Activated naive CD4-positive, alpha-beta T cell treated with anti-CD3 and anti-CD28 coated beads, Interleukin-2, amount 50 U/mL, for 16 hours (primary cell): ENCODE data around the gene ARL15.
"Not testable (repeated sequence)": the region's sequence is repeated elsewhere in the genome, so short reads cannot be mapped to it uniquely, and the experiment has no call there.

Experiments
- DNase-seq: peaks from one replicate; pipeline ENCODE4 v3.0.0-alpha.2; 2020

Gene ARL15

DNA sequence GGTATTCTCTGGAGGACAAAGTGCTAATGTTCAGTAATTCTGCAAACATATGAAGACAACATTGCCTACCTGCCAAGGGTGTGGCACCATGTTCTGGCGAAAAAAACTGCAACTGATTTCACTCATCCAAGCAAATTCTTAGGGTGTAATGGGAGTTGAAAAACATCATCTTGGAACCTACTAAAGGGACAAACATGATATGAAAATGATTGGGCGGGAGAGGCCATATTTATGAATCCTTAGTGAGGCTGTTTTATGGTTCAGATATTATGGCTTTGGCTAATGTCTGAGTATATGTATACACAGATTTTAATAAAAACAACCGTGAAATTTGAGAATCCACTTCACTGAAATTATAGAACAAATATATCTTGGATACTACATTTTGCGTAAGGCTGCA lies 225.7 kb downstream of the ARL15 start:
- DNase-seq, result no peak

DNA sequence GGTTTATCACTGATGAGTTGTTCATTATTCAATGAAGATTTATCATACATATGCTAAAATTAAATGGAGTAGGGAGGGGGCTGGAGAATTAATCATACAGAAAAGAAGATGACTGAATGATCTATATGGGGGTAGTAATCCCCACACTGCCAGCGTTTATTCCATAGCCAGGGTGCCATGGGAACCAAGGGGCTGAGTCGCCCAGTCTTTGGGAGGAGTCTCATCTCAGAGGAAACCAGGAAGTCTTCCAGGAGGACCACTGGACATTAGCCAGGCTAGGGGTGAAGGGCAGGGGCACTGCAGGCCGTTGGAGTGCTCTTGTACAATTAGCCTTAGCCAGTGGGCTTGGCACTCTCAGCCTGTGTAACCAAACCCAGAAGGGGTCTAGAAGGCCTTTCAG lies 226.5 kb downstream of the ARL15 start:
- no peak for DNase-seq

DNA sequence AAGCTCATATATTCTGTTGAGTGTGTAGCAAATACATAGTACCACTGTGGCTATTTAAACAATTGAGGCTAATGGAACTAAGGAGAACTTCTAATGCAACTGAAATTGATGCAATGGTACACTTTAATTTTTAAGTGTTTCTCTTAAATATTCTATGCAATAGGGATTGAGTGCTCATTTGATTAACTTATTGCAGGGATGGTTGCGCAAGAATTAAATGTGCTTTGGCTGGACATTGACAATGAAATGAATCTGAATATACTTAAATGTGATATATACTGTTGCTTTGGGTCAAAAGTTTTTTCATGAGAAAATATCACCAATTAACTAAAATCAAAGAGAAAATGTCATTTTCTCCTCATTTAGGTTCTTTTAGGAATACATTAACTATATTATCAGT lies 227.1 kb downstream of the ARL15 start:
- DNase-seq, result no peak

DNA sequence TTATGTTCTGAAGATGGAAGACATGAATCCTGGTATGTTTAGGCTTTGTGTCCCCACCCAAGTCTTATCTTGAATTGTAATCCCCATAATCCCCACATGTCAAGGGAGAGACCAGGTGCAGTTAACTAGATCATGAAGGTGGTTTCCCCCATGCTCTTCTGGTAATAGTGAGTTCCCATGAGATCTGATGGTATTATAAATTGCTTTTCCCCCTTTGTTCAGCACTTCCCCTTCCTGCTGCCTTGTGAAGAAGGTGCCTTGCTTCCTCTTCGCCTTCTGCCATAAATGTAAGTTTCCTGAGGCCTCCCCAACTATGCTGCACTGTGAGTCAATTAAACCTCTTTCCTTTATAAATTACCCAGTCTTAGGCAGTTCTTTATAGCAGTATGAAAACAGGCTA lies 229.0 kb downstream of the ARL15 start:
- DNase-seq, result no peak

DNA sequence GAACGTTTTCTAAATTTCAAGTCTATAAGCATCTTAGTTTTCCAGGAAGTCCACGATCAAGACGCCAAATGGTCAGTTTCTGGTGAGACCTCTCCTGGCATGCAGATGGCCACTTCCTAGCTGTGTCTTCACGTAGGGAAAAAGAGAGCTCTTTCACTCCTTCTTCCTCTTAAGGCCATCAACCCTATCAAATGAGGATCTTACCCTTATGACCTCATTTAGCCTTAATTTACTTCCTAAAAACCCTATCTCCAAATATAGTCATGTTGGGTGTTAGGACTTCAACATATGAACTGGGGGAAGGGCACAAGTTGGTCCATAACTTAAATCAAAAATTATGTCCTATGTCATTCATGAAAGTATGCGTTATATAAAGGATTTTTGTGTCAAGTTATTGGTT lies 229.5 kb downstream of the ARL15 start:
- DNase-seq, result no peak

DNA sequence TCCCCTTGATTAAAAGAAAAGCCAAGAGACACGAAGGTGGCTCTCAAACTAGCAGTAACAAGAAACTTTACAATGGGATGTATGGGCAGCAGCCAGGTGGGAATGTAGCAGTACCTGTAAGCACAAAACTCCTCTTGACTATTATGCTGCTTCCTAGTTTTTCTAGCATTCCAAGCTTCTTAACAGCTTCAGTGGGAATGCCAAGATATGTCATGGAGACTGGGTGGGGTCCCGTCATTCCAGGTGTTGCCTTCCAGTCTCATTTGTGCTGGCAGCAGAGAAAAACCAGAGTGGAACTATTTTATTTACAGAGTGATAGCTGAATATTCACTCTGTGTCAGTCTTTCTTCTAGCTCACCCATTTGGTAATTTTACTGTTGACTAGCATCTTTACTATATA lies 236.6 kb downstream of the ARL15 start:
- no peak for DNase-seq

DNA sequence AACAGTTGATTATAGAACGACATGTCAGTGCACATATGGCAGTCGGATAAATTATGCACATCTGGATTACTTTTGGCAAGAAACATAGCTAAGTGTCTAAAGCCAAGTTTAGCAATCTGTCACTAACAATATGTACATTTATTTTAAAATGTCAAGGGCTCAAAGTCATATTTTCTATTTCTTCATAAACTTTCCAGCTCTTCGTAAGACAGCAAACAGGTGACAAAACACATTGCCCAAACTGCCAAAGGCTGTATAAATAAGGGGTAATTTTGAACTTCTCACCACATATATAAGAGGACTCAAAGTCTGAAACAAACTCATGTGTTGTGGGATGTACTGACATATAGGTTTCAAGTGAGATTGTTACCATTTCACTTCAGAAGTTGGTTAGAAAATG lies 237.2 kb downstream of the ARL15 start:
- DNase-seq, result no peak

DNA sequence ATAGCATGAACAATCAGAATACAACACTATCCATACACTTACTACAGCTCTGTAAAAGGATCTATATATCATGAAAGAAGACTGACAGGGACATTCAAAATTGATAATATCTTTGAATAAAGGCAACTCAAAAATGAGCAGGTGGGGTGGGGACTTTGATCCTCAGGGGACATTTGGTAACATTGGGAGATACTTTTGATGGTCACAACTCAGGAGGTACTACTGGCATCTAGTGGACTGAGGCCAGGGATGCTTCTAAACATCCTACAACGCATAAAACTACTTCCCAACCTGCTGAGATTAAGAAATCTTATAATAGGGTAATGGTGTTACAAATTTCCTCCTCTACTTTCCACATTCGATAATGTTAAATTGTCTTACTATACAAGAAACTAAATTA lies 243.9 kb downstream of the ARL15 start:
- no peak for DNase-seq

DNA sequence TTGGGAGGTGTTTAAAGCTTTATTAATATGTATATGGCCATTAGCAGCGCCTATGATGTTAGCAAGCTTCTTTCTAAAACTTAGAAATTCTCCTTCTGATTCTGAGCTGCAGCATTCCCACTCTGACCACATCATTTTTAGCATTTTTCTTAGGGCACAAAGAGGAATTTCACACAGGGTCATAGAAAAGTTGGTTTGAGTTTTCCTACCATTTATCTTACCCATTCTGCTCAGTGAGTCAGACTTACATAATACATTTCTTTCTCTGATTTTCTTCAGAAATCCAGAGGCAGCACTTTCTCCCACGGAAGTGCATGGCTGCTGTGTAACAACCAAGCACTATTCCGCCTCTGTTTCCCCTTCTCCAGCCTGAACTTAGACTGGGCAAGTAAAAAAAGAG lies 246.6 kb downstream of the ARL15 start:
- DNase-seq, result no peak

DNA sequence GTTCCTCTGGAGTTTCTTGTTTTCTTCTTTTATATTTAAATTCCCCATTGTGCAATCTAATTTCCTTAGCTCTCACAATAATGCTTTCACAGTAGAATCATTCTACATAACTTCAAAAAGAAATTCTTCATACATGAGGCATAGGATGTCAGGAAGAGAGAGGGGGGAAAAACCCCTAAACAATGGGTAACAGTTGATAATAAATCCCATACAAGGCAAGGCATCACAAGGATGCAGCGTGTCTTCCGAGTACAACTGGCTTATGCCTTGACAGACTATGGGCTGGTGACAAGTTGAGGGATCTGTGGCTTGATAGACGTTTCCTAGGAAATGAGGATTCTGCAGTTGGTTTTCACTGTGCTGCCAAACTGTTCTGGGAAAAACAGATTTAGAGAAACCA lies 247.4 kb downstream of the ARL15 start:
- no peak for DNase-seq

DNA sequence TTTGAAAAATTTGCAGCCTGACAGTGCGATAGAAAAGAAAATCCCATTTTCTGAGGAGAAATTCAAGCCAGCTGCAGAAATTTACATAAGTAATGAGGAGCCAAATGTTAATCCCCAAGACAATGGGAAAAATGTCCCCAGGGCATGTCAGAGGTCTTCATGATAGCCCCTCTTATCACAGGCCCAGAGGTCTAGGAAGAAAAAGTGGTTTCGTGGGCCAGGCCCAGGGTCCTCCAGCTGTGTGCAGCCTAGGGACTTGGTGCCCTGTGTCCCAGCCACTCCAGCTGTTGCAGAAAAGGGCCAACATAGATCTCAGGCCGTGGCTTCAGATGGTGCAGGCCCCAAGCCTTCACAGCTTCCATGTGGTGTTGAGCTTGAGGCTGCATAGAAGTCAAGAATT lies 249.5 kb downstream of the ARL15 start:
- DNase-seq, result not testable (repeated sequence)

DNA sequence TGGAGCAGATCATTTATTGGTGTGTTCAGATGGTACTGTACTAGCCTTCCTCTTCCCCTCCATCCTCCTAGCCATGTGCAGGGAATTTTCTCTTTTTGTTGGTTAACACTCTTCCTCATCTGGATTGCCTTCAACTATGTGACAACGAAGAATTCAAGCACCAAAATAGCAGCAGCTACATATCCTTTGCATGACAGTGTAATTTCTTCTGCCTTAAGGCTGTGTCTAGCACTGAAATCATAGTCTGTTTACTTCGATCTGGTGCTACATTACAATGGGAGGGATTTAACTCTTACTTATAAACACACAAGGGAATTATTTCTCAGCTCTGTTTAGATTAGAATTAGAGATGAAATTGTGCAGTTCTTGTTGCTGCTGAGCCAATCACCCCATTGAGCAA lies 260.4 kb downstream of the ARL15 start:
- no peak for DNase-seq

DNA sequence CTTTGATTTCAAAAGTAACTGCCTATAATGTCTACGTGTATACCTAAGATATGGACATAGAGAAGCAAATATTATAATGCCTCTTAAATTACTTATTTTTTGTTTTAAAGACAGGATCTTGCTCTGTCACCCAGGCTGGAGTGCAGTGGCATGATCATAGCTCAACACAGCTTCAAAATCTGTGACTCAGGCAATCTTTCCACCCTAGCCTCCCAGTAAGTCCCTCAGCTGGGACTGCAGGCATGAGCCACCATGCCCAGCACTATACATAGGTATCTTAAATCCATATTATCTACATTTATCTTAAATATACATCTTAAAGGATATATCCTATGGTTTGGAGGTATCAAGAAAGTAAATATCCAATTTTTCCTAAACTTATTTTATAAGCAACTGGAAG lies 261.2 kb downstream of the ARL15 start:
- no peak for DNase-seq

DNA sequence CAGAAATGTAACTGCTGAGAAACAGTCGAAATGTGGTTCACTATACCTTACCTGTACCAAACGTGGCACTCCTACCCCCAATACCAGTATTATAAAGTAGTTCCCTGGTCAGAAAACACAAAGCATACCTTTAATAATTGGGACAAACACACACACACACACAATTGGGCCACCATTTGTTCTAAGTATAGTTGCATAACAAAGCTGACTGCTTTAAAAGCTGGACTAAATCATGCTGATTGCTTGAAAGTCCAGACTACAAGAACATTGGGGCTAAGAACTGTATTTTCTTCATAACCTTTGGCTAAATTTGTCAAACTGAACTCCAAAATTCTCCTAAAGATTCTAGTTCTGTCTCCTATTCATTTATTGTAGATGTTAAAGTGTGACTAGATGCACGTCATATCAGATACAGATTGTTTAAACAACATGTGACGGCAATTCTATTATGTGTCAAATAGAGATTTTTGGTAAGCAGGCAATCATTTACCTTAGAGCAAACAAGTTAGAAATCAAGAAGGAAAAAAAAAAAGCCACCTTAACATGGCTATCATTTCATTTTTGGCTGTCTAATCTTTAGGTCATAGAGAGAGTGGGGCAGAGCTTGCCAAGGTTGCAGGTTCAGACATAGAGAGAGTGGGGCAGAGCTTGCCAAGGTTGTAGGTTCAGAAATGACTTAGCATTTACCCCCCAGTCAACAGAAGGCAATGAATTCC lies 265.1 kb downstream of the ARL15 start:
- DNase-seq, result no peak

DNA sequence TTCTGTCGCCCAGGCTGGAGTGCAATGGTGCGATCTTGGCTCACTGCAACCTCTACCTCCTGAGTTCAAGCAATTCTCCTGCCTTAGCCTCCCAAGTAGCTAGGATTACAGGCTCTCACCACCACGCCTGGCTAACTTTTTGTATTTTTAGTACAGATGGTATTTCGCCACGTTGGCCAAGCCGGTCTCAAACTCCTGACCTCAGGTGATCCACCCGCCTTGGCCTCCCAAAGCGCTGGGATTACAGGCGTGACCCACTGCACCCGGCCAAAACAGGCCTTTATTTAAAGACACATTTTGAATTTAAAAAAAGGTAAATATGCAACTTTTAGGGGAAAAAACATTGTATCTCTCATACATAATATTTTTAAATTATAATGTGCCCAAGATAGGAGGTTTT lies 266.1 kb downstream of the ARL15 start:
- not testable (repeated sequence) for DNase-seq

DNA sequence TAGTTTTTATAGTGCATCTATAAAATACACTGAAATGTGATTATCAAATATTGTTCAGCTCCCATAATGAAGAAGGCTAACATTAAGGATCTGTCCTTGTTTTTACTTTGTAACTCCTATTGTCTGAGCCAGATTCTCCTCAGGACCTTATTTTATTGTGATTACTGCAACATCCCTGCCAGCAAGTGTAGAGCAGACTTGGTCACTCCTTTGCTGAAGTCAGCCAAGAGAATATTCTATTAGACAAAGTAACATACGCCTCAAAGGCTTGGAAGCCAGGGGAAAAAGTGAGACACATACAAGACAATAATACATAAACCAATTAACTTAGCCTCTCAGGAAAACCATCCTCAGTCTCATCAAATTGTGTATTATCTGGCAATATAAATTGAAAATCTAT lies 269.6 kb downstream of the ARL15 start:
- DNase-seq, result no peak

DNA sequence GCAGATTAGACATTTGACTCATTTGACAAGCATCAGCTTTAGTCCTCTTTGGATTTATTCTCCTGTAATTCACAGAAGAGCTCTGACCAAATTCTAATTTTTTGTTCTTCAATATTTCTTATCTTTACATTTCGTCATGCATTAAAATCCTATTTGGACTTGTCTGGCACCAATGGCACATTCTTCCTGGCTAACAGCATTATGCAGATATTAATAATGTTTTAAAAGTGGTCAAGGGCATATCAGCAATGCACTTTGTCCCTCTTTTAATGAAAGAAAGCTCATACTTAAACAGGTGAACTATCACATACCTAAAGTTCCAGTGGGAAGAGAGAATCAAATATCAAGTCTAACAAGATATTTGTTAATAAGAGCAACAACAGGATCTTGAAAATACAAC lies 270.4 kb downstream of the ARL15 start:
- no peak for DNase-seq

DNA sequence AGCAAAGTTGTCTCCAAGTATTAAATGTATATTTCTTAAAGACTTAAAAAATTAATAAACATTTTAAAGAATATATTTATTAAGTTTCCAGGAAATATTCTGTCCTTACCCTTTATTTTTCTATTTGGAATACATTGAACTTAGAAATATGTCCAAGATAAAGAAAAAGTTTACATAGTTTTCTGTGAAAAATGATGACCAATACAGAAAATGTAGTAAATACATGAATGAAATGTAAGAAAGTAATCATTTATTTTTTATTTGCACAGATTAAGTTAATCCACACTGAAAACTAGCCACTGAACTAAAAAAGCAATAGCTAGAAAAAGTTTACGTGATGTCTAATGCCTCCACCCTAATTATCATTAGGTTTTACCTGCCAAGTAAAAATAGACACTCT lies 273.2 kb downstream of the ARL15 start:
- no peak for DNase-seq

DNA sequence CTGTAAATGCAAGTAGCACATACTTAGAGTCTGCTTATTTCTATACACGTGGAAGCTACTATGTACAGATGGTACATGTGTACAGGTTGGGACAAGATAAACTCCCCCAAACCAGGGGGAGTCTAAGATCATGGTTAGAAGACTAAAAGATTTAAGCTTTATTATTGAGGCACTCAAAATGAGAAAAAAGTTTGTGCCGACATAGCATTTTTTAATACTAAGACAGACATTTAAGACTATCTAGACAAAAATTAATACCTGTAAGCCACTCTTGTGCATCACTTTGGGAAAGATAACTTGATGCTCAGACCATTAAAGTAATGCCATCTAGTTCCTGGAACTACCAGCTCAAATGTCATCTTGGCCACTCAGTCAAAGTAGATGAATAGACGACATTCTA lies 279.4 kb downstream of the ARL15 start:
- no peak for DNase-seq

DNA sequence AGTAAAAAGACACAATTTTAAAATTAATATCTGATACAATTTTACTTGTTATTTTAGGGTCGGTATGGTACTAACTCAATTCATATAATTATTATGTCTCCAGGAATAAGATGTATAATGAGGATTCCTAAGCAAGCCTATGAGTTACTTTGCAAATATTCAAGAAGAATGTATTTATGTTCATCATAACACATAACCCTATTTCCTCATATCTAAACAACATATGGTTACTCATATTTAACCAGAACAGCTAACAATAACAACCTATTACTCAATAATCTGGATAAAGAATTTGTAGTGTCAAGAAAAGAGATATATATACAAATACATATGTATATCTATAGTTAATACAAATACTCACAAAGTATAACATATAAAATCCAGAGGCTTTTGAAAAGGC lies 285.9 kb downstream of the ARL15 start:
- DNase-seq, result no peak

DNA sequence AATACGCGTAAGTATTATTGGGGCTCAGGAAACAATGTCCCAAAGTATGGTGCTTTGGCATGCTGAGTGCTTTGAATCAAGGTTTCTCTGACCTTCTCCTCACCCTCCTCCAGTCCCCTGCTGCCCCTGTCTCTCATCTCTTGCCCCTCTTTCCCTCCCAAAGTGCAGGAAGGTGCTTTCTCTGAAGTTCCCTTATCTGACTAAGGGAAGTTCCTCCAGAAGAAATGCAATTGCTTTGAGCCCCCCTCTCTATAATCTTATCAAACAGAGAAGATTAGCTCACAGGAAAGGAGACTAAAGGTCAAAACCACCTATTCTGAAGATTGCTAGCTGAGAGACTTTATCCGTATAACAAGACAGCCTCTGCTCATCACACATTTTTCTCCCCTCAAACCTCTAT lies 288.1 kb downstream of the ARL15 start:
- no peak for DNase-seq

DNA sequence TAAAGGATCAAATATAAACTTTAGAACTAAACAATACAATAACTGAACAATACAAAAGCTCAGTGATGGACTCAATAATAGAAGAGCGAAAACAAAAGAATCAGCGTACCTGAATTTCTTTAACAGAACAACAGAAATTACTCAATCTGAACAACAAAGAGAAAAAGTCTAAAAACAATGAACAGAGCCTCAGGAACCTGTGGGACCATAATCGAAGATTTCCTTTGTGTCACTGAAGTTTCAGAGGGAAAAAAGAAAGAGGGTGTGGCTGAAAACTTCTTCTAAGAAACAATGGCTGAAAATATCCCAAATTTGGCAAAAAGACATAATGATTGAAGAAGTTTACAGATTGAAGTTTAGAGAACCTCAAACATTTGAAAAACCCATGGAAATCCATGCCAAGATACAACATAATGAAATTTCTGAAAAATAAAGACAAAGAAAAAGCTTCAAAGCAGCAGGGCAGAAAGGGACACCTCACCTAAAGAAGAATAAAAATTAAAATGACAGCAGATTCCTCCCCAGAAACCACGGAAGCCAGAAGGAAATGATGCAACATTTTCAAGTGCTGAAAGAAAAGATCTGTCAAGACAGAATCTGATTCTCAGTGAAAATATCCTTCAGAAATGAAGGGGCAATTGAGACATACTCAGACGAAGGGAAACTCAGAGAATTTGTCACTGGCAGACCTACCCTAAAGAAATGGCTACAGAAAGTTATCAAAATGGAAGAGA lies 288.8 kb downstream of the ARL15 start:
- DNase-seq, result no peak

DNA sequence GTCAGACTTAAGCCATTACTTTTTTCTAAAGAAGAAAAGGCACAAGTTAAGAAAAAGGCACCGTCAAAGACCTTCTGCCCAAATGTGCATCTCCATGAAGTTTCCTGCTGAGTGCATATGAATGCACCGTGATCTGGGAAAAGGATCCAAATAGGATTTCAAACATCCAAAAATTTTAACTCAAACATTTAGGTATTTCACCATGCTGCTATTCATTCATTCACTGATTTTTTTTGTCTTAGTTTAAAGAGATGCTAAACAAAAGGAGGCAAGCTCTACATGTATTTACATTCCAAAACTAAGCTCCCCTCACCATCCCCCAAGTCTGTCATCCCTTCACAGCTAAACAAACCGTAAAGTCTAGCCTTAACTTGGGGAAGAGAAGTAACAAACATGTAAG lies 291.9 kb downstream of the ARL15 start:
- DNase-seq, result no peak

DNA sequence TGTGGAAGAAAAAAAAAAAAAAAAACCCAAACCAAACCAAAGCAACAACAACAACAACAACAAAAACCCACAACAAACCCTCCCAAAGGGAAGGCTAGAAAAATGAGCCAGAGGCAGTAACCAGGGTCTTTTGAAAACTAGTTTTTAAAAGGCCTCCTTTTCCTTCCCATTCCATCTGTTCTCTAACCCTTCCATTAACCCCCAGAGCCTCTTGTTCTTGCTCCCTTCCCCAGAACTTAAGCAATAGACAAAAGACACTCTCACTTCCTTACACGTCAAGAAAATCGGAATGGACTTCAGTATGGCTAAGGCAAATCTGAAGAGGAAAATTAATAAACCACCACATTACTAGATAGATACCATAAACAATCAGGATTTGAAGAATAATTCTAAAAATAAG lies 292.8 kb downstream of the ARL15 start:
- DNase-seq, result no peak
